Measurements from ENCODE around the gene AAGAB. TPM values are rescaled to one million over a fixed set of nuclear protein-coding genes. Genes with fewer than 3 reads are reported as not detected.
A peak's percentile ranks its signal among the peaks of the same experiment; 100 is the strongest.

AAGAB gene
- total RNA-seq, 4 donors from 2014 or later: 29.4 to 39.2 (median 30.9) TPM

DNA sequence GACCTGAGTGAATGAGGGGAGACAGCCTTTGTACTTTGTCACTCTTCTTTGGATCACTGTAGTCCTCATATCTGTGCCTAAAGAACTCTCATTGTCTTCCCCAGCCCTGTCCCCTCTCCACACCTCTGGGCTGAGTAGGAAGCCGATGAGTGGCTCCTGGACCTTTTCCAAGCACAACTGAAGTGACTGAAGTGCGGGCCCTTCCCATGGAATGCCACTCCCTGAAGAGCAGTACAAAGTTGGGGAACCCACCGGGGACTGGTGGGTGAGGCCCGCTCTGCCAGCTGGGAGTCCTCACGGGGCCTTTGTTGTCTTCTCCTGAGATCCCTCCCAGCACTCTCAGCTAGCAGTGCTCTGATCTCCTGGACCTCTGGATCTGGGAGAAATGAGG lies 90.1 kb downstream of the AAGAB start:
- Histone ChIP-seq H3K4me1 (peaks cover 81 to 86% of the 10 kb centered on the region in 2 donors), H3K27me3 (no peaks in the 10 kb centered on the region), H3K27ac (peak overlapping the region; percentile 85 to 99 (median 95)), H3K4me3 (no peak overlapping the region), H3K36me3 (peaks cover 0 to 8% of the 10 kb centered on the region in 2 donors), H3K9me3 (no peaks in the 10 kb centered on the region)
- no peak for DNase-seq
- TF ChIP-seq, protein P1, sequence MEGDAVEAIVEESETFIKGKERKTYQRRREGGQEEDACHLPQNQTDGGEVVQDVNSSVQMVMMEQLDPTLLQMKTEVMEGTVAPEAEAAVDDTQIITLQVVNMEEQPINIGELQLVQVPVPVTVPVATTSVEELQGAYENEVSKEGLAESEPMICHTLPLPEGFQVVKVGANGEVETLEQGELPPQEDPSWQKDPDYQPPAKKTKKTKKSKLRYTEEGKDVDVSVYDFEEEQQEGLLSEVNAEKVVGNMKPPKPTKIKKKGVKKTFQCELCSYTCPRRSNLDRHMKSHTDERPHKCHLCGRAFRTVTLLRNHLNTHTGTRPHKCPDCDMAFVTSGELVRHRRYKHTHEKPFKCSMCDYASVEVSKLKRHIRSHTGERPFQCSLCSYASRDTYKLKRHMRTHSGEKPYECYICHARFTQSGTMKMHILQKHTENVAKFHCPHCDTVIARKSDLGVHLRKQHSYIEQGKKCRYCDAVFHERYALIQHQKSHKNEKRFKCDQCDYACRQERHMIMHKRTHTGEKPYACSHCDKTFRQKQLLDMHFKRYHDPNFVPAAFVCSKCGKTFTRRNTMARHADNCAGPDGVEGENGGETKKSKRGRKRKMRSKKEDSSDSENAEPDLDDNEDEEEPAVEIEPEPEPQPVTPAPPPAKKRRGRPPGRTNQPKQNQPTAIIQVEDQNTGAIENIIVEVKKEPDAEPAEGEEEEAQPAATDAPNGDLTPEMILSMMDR (IDR thresholded peaks at IDR 0.05 in 4 of 5, conservative IDR thresholded peaks at IDR 0.05 in 1 of 5): no peak
- TF ChIP-seq POLR2A (IDR thresholded peaks at IDR 0.05): no peak
- no peak for ATAC-seq
- intact Hi-C loops (cut with DNase I; ENCODE audit: low total_unique reads) (no loop called here), in situ Hi-C loops (cut with MboI; ENCODE audit: low sequenced_read_pairs in 4 of 4) (no loop called here)

DNA sequence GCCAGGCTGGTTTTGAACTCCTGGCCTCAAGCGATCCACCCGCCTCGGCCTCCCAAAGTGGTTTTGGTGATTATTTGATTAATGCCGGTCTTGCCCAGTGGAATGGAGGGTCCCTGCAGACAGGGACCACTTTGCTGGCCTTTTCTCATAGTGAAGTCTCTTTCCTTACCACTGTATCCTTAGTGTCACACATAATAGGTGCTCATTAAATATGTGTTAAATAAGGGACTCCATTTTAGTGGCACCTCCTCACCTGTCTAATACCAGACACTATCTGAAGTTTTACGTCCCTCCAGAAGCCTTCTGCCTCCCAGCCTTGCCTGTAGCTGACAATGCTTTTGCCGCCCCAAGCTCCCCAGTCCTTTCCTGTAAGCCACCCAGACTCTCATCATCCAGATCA lies 91.3 kb downstream of the AAGAB start:
- TF ChIP-seq POLR2A (IDR thresholded peaks at IDR 0.05): no peak
- TF ChIP-seq, protein P1 (IDR thresholded peaks at IDR 0.05 in 4 of 5, conservative IDR thresholded peaks at IDR 0.05 in 1 of 5): no peak
- intact Hi-C loops (cut with DNase I; ENCODE audit: low total_unique reads) (no loop called here), in situ Hi-C loops (cut with MboI; ENCODE audit: low sequenced_read_pairs in 4 of 4) (no loop called here)
- Histone ChIP-seq H3K4me3 (no peak overlapping the region), H3K36me3 (peaks cover 0 to 8% of the 10 kb centered on the region in 2 donors), H3K27ac (peak overlapping the region; percentile 85 to 99 (median 95)), H3K27me3 (no peaks in the 10 kb centered on the region), H3K9me3 (no peaks in the 10 kb centered on the region), H3K4me1 (peaks cover 81 to 86% of the 10 kb centered on the region in 2 donors)
- no peak for DNase-seq
- ATAC-seq: no peak

DNA sequence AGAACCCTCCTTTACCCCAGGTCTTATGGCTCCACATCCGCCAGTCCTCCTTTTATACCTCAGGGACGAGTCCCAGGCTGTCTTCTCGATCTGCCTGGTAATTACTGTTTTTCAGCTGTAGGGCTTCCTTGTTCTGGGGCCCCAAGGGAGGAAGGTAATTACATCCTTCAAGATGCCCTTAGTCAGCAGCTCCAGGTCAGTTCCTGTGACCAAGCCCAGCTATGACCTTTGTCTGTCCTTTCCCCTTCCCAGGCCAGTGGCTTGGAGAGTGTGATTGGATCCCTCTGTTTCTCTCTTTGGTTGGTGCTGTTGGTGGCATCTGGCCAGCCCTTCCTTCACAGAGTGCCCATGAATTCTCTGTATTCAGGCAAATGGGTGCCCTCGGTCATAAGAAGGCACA lies 92.6 kb downstream of the AAGAB start:
- Histone ChIP-seq H3K27ac (peak overlapping the region; percentile 60 to 99 (median 95)), H3K4me3 (no peak overlapping the region), H3K4me1 (peaks cover 85 to 88% of the 10 kb centered on the region in 2 donors), H3K9me3 (no peaks in the 10 kb centered on the region), H3K27me3 (no peaks in the 10 kb centered on the region), H3K36me3 (peaks cover 0 to 8% of the 10 kb centered on the region in 2 donors)
- in situ Hi-C loops (cut with MboI; ENCODE audit: low sequenced_read_pairs in 4 of 4): no loop called here
- TF ChIP-seq, protein P1 (IDR thresholded peaks at IDR 0.05 in 4 of 5, conservative IDR thresholded peaks at IDR 0.05 in 1 of 5): no peak
- TF ChIP-seq POLR2A (IDR thresholded peaks at IDR 0.05): no peak
- DNase-seq (no peak), ATAC-seq (no peak)
- intact Hi-C loops (cut with DNase I; ENCODE audit: low total_unique reads): no loop called here

DNA sequence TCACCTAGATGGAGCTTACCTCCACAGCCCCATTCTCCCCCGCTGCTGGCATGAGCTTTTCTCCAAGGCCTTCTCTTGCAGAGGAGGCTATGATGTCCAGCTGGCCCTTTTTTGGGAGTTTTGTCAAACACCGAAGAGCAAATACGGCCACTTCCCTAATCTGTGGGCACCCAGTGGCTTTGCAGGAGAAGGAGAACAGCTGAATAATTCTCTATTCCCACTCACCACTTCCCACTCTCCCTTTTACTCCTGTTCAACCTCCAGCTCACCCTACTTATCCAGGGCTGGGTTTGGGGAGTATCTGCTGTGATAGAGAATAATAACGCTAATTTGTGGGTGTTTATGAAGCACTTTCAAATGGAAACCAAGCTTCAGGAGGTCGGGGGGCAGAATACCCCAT lies 93.0 kb downstream of the AAGAB start:
- no peak for ATAC-seq
- Histone ChIP-seq H3K27me3 (no peaks in the 10 kb centered on the region), H3K9me3 (no peaks in the 10 kb centered on the region), H3K36me3 (peaks cover 0 to 8% of the 10 kb centered on the region in 2 donors), H3K4me1 (peaks cover 83 to 84% of the 10 kb centered on the region in 2 donors), H3K4me3 (no peak overlapping the region), H3K27ac (peak overlapping the region; percentile 60 to 99 (median 95))
- intact Hi-C loops (cut with DNase I; ENCODE audit: low total_unique reads) (no loop called here), in situ Hi-C loops (cut with MboI; ENCODE audit: low sequenced_read_pairs in 4 of 4) (no loop called here)
- TF ChIP-seq POLR2A (IDR thresholded peaks at IDR 0.05): no peak
- TF ChIP-seq, protein P1 (IDR thresholded peaks at IDR 0.05 in 4 of 5, conservative IDR thresholded peaks at IDR 0.05 in 1 of 5): no peak
- no peak for DNase-seq

DNA sequence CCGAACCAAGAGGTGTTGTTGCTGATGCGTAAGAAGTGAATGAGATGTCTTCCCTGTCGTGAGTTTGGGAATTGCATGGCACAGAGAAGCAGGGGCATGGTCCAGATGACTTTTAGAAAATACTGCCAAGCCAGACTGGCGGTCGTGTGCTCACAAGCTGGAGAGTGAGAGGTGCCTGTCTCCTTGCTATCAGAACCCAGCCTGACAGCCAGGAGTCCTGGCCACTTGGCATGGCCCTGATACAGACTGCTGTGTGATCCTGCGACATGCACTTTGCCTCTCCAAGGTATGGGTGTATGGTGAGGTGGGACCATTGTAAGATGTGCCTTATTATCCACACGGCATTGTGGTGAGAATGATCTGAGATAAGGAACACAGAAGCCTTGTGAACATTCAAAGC lies 96.1 kb downstream of the AAGAB start:
- Histone ChIP-seq H3K4me1 (peaks cover 70 to 72% of the 10 kb centered on the region in 2 donors), H3K27me3 (no peaks in the 10 kb centered on the region), H3K36me3 (no peaks in the 10 kb centered on the region), H3K4me3 (no peak overlapping the region), H3K27ac (peak overlapping the region; percentile 63 to 78 (median 72)), H3K9me3 (no peaks in the 10 kb centered on the region)
- in situ Hi-C loops (cut with MboI; ENCODE audit: low sequenced_read_pairs in 4 of 4) (no loop called here), intact Hi-C loops (cut with DNase I; ENCODE audit: low total_unique reads) (no loop called here)
- peak in 1 of 2 donors; percentile 49 for DNase-seq
- TF ChIP-seq, protein P1 (IDR thresholded peaks at IDR 0.05 in 4 of 5, conservative IDR thresholded peaks at IDR 0.05 in 1 of 5): no peak
- no peak for TF ChIP-seq POLR2A (IDR thresholded peaks at IDR 0.05)
- peak; percentile 10 to 53 for ATAC-seq
